ENCODE measurements around the gene CD19.
"Not testable (repeated sequence)": the region's sequence is repeated elsewhere in the genome, so short reads cannot be mapped to it uniquely, and the experiment has no call there.

The CD19 gene

GRCh38 chr16:28931801-28932225, at the start of gene CD19:
TSS of gene CD19 (plus strand) at chr16:28931971. CDS start at chr16:28932001, 30 bp downstream.
- no peak for DNase-seq

GRCh38 chr16:28882551-28883160, 49.1 kb upstream of the CD19 start:
- DNase-seq = no peak

- DNase-seq = no peak
These were observed 48.4 kb upstream of the CD19 start for GRCh38 chr16:28883221-28883996.

GRCh38 chr16:28884045-28884444, 47.7 kb upstream of the CD19 start:
- no peak for DNase-seq

GRCh38 chr16:28886945-28887344, 44.8 kb upstream of the CD19 start:
- no peak for DNase-seq

GRCh38 chr16:28890355-28890754, 41.4 kb upstream of the CD19 start:
- not testable (repeated sequence) for DNase-seq

GRCh38 chr16:28891964-28892890, 39.5 kb upstream of the CD19 start:
- no peak for DNase-seq

GRCh38 chr16:28893291-28893690, 38.5 kb upstream of the CD19 start:
- DNase-seq = no peak

- no peak for DNase-seq
These were observed 36.2 kb upstream of the CD19 start for GRCh38 chr16:28895609-28896008.

GRCh38 chr16:28897826-28898225, 33.9 kb upstream of the CD19 start:
- DNase-seq = no peak

- no peak for DNase-seq
These were observed 33.5 kb upstream of the CD19 start for GRCh38 chr16:28898266-28898665.

GRCh38 chr16:28898942-28899341, 32.8 kb upstream of the CD19 start:
- DNase-seq = no peak

GRCh38 chr16:28899882-28900590, 31.7 kb upstream of the CD19 start:
- no peak for DNase-seq

- DNase-seq = no peak
These were observed 31.2 kb upstream of the CD19 start for GRCh38 chr16:28900601-28901000.

- DNase-seq = no peak
These were observed 29.9 kb upstream of the CD19 start for GRCh38 chr16:28901862-28902261.

GRCh38 chr16:28902909-28903308, 28.9 kb upstream of the CD19 start:
- DNase-seq = no peak

GRCh38 chr16:28903344-28904042, 28.3 kb upstream of the CD19 start:
- DNase-seq = no peak

GRCh38 chr16:28904363-28904762, 27.4 kb upstream of the CD19 start:
- DNase-seq = no peak

- DNase-seq = no peak
These were observed 26.9 kb upstream of the CD19 start for GRCh38 chr16:28904828-28905227.

GRCh38 chr16:28905229-28905754, 26.5 kb upstream of the CD19 start:
- DNase-seq = no peak

GRCh38 chr16:28905800-28906372, 25.9 kb upstream of the CD19 start:
- DNase-seq = no peak
